OCI-LY7 (cell line): ENCODE data around the gene OMA1. TPM values are rescaled to one million over a fixed set of nuclear protein-coding genes. Genes with fewer than 3 reads are reported as not detected.

Experiments used
- BruUV-seq: library from RNA; stranded (reverse); fragments of 400-500 nt; replicated peaks from 2 replicates; lab custom pipeline; 2021; lab: Mats Ljungman, UMichigan
- CTCF ChIA-PET: fragments of 300-600 bp; sonication (Branson Sonifier 250); formaldehyde crosslinking; loops from one replicate; lab custom pipeline; 2022; ENCODE audit warnings: antibody characterized with exemption; ENCODE audit not compliant: unreplicated experiment; lab: Charles Lee
- POLR2A ChIA-PET: fragments of 300-600 bp; sonication (Branson Sonifier 250); formaldehyde crosslinking; loops from one replicate; lab custom pipeline; 2022; ENCODE audit warnings: antibody characterized with exemption; lab: Charles Lee
- DNase-seq: peaks from one replicate; pipeline ENCODE4 v3.0.0-alpha.2; 2015; ENCODE audit warnings: low spot score
- H2AFZ ChIP-seq: fragments of 200-600 bp; sonication (generic), shearing (Covaris generic); 2 replicates; pipeline ENCODE4 v1.6.1; 2014; ENCODE audit warnings: mild to moderate bottlenecking, antibody characterized with exemption, low read length, moderate library complexity
- H3K27ac ChIP-seq: fragments of 200-600 bp; sonication (generic); 2 replicates; pipeline ENCODE4 v1.5.1; 2014; ENCODE audit warnings: mixed run types, low read depth, mild to moderate bottlenecking, moderate library complexity, low read length, inconsistent platforms; ENCODE audit not compliant: poor library complexity, severe bottlenecking
- H3K36me3 ChIP-seq: fragments of 200-600 bp; sonication (generic); 2 replicates; pipeline ENCODE4 v1.6.1; 2014; ENCODE audit warnings: mild to moderate bottlenecking, antibody characterized with exemption, low read length, moderate library complexity, mixed read lengths; ENCODE audit not compliant: insufficient read depth
- H3K4me1 ChIP-seq: fragments of 200-600 bp; sonication (generic); 2 replicates; pipeline ENCODE4 v1.5.1; 2014; ENCODE audit warnings: mild to moderate bottlenecking, low read length; ENCODE audit not compliant: insufficient read depth, poor library complexity, severe bottlenecking
- H3K4me2 ChIP-seq: fragments of 200-600 bp; sonication (generic); 2 replicates; pipeline ENCODE4 v1.6.1; 2014; ENCODE audit warnings: mild to moderate bottlenecking, low read length
- H3K4me3 ChIP-seq: fragments of 200-600 bp; sonication (generic); 2 replicates; pipeline ENCODE4 v1.5.1; 2014; ENCODE audit warnings: mild to moderate bottlenecking, low read depth, low read length; ENCODE audit not compliant: poor library complexity, severe bottlenecking
- H3K79me2 ChIP-seq: fragments of 200-600 bp; sonication (generic); 2 replicates; pipeline ENCODE4 v1.6.1; 2016; ENCODE audit warnings: low read depth, mild to moderate bottlenecking, low read length, moderate library complexity, mixed read lengths; ENCODE audit not compliant: insufficient read depth
- H3K9me2 ChIP-seq: fragments of 200-600 bp; sonication (generic); 2 replicates; pipeline ENCODE4 v1.6.1; 2016; ENCODE audit warnings: mild to moderate bottlenecking, low read length, mixed read lengths; ENCODE audit not compliant: insufficient read depth
- H3K9me3 ChIP-seq: fragments of 200-600 bp; sonication (generic); 2 replicates; pipeline ENCODE4 v1.6.1; 2014; ENCODE audit warnings: mild to moderate bottlenecking, mixed run types, low read length, mixed read lengths
- H4K20me1 ChIP-seq: fragments of 200-600 bp; sonication (generic); 2 replicates; pipeline ENCODE4 v1.6.1; 2014; ENCODE audit warnings: mild to moderate bottlenecking, antibody characterized with exemption, low read length, moderate library complexity, mixed read lengths; ENCODE audit not compliant: insufficient read depth
- EZH2phosphoT487 ChIP-seq: fragments of 200-600 bp; sonication (generic); IDR thresholded peaks from 2 replicates; pipeline ENCODE4 v1.6.1; 2018; ENCODE audit warnings: low read depth, borderline replicate concordance, mild to moderate bottlenecking, mixed run types, antibody characterized with exemption, low read length, moderate library complexity, mixed read lengths
- intact Hi-C: fragments of 100-400 bp; cut with micrococcal nuclease; formaldehyde crosslinking; loops from one replicate; pipeline ENCODE4 v1.10.0; 2022; ENCODE audit not compliant: unreplicated experiment
- total RNA-seq, 2 experiments: library from RNA; depleted of rRNA in 1 of 2; stranded (reverse); fragments of >200 nt in 1 of 2; shearing (Covaris generic) in 1 of 2; gene quantifications; 2 replicates each; pipeline ENCODE4 v1.2.3, GENCODE V29; 2014 to 2022
- TF ChIP-seq, protein P1 (sequence below): fragments of 200-600 bp; sonication (generic); conservative IDR thresholded peaks from 2 replicates; pipeline ENCODE4 v1.5.1; 2014; ENCODE audit warnings: mild to moderate bottlenecking, antibody characterized with exemption, low read length, moderate library complexity, mixed read lengths

Gene OMA1
- total RNA-seq, 2 experiments from 2014 or later, result 35.9 to 38.5 TPM

DNA sequence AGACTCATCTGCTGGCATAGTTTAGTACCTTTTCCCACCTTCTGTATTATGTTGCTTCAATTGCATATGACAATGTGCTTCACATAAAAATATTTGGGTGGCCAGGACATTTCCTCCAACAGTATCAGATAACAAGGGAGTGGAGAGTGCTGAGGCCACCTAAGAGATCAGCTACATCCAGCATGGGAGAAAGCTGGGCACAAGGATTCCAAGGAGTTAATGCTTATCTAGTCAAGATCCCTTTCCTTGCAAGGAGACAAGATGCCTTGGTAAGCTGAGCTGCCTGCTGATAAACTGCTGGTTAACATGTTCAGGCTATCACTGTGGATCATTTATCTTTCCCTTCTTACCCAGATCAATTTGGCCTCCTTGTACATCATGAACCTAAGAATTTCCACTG is 25.1 kb upstream of the OMA1 start:
- intact Hi-C loops, result no loop called here
- BruUV-seq, result no TSS peak

DNA sequence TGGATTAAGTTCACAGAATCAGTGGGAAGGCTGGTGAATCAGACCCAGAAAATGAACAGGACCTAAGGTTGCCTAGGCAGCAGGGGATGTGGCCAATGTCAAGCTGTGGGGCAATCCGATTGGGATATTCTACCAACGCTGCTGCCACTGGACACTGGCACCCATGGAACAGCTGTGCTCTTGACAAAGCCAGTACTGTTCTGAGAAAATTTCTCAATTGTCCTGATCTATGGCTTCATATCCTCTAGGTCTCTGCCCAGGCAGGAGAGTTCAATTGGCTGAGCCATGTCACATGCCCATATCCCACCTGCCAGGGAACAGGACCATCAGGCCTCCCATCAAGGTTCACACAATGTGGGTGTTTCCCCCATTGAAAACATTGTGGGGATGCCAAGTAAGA is 24.3 kb upstream of the OMA1 start:
- DNase-seq, result no peak
- POLR2A ChIA-PET, result no interaction called here
- Histone ChIP-seq H3K4me2 (no peak overlapping the region), H4K20me1 (no peaks in the 10 kb centered on the region), H3K4me3 (no peak overlapping the region), H3K27ac (no peak overlapping the region), H3K9me3 (no peaks in the 10 kb centered on the region), H2AFZ (no peak overlapping the region), H3K9me2 (no peaks in the 10 kb centered on the region), H3K36me3 (no peaks in the 10 kb centered on the region), H3K79me2 (no peaks in the 10 kb centered on the region), H3K4me1 (no peaks in the 10 kb centered on the region)
- CTCF ChIA-PET, result no interaction called here
- intact Hi-C loops, result no loop called here
- no TSS peak for BruUV-seq
- TF ChIP-seq, protein P1, sequence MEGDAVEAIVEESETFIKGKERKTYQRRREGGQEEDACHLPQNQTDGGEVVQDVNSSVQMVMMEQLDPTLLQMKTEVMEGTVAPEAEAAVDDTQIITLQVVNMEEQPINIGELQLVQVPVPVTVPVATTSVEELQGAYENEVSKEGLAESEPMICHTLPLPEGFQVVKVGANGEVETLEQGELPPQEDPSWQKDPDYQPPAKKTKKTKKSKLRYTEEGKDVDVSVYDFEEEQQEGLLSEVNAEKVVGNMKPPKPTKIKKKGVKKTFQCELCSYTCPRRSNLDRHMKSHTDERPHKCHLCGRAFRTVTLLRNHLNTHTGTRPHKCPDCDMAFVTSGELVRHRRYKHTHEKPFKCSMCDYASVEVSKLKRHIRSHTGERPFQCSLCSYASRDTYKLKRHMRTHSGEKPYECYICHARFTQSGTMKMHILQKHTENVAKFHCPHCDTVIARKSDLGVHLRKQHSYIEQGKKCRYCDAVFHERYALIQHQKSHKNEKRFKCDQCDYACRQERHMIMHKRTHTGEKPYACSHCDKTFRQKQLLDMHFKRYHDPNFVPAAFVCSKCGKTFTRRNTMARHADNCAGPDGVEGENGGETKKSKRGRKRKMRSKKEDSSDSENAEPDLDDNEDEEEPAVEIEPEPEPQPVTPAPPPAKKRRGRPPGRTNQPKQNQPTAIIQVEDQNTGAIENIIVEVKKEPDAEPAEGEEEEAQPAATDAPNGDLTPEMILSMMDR, result no peak
- no peak for TF ChIP-seq EZH2phosphoT487

More for the DNA sequence above, 25.1 kb upstream of the OMA1 start:
- no peak for DNase-seq
- H3K4me3 ChIP-seq, result no peak overlapping the region
- CTCF ChIA-PET, result no interaction called here
- POLR2A ChIA-PET, result interaction anchor here (1.2 kb wide), 1 partner anchor 12 kb away, joined by 3 read pairs; no protein-coding TSS in a partner anchor
- no peaks in the 10 kb centered on the region for H3K79me2 ChIP-seq
- TF ChIP-seq, protein P1, result no peak
- no peak for TF ChIP-seq EZH2phosphoT487
- no peaks in the 10 kb centered on the region for H3K36me3 ChIP-seq
- H3K27ac ChIP-seq, result no peak overlapping the region
- no peaks in the 10 kb centered on the region for H3K4me1 ChIP-seq
- H3K9me2 ChIP-seq, result no peaks in the 10 kb centered on the region
- H3K9me3 ChIP-seq, result no peaks in the 10 kb centered on the region
- H3K4me2 ChIP-seq, result no peak overlapping the region
- no peaks in the 10 kb centered on the region for H4K20me1 ChIP-seq
- no peak overlapping the region for H2AFZ ChIP-seq

DNA sequence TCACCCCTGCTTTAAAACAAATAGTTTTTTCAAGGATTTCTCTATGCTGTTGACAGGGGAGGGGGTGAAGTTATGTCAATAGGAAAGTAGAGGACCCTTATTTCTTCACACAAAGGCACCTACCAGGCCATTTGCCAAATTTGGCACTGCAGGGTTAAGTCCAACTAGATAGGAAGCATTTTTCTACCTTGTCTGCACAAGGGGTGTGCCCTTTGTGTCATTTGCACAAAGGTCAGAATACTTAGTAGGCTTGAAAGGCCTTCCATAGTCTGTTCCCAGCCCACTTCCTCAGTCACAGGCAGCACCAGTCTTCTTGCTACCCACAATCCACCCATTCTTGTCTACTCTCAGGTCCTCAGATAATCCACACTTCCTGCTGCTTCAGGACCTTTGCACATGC is 23.6 kb upstream of the OMA1 start:
- CTCF ChIA-PET, result no interaction called here

More for the DNA sequence above, 23.6 kb upstream of the OMA1 start:
- no TSS peak for BruUV-seq
- Histone ChIP-seq H3K9me3 (no peaks in the 10 kb centered on the region), H3K27ac (no peak overlapping the region), H3K4me2 (no peak overlapping the region), H2AFZ (no peak overlapping the region), H3K4me1 (no peaks in the 10 kb centered on the region), H4K20me1 (no peaks in the 10 kb centered on the region), H3K36me3 (no peaks in the 10 kb centered on the region), H3K4me3 (no peak overlapping the region), H3K9me2 (no peaks in the 10 kb centered on the region), H3K79me2 (no peaks in the 10 kb centered on the region)
- DNase-seq, result no peak
- intact Hi-C loops, result no loop called here
- no peak for TF ChIP-seq EZH2phosphoT487
- TF ChIP-seq, protein P1, result no peak
- POLR2A ChIA-PET, result interaction anchor here (0.7 kb wide), 1 partner anchor 185 kb away, joined by 3 read pairs; no protein-coding TSS in a partner anchor
